Transverse colon (tissue), 4 donors: Measurements from ENCODE around the gene CNTNAP2. TPM values are rescaled to one million over a fixed set of nuclear protein-coding genes. Genes with fewer than 3 reads are reported as not detected.

Experiments used
- DNase-seq: peaks from one replicate; pipeline ENCODE4 v3.0.0-alpha.2; 2019
- H3K27ac ChIP-seq, 4 donors: fragments of 200-600 bp; sonication (generic); 2 replicates each; pipeline ENCODE4 v1.5.1; 2016 to 2018; ENCODE audit warnings: inconsistent platforms in 4 of 4
- H3K27me3 ChIP-seq: fragments of 200-600 bp; sonication (generic); 2 replicates; pipeline ENCODE4 v1.5.1; 2017; ENCODE audit warnings: inconsistent platforms
- H3K36me3 ChIP-seq, 4 donors: fragments of 200-600 bp; sonication (generic); 2 replicates each; pipeline ENCODE4 v1.5.1; 2017 to 2019; ENCODE audit warnings: inconsistent platforms in 4 of 4
- H3K4me1 ChIP-seq, 4 donors: fragments of 200-600 bp; sonication (generic); 2 replicates each; pipeline ENCODE4 v1.5.1; 2017 to 2020; ENCODE audit warnings: inconsistent platforms in 4 of 4
- H3K4me3 ChIP-seq, 4 donors: fragments of 200-600 bp; sonication (generic); 1 replicate in 1 of 4; 2 replicates in 3 of 4; pipeline versions ENCODE4 v1.5.1 to v1.6.1; 2017 to 2019; ENCODE audit warnings: inconsistent platforms in 4 of 4
- H3K9me3 ChIP-seq, 2 donors: fragments of 200-600 bp; sonication (generic); 2 replicates each; pipeline ENCODE4 v1.5.1; 2017 to 2019; ENCODE audit warnings: inconsistent platforms in 2 of 2
- CTCF ChIP-seq, 5 experiments: fragments of 200-600 bp in 3 of 5; fragments of 450-650 bp in 2 of 5; sonication (generic) in 3 of 5; IDR thresholded peaks; 1 replicate in 2 of 5; 2 replicates in 3 of 5; pipeline ENCODE4 v1.5.1; 2016 to 2017; ENCODE audit warnings: antibody characterized with exemption in 5 of 5, inconsistent platforms in 3 of 5, mild to moderate bottlenecking in 2 of 5, moderate library complexity in 1 of 5
- EP300 ChIP-seq: sonication (generic); formaldehyde crosslinking; IDR thresholded peaks from one replicate; pipeline ENCODE4 v1.6.1; 2017; ENCODE audit warnings: antibody characterized with exemption, low read depth
- POLR2A ChIP-seq: fragments of 450-650 bp; IDR thresholded peaks from one replicate; pipeline ENCODE4 v1.6.1; 2016; ENCODE audit warnings: antibody characterized with exemption, mild to moderate bottlenecking, moderate library complexity
- POLR2AphosphoS5 ChIP-seq, 3 donors: sonication (generic); formaldehyde crosslinking; IDR thresholded peaks; one replicate each; pipeline ENCODE4 v1.6.1; 2016; ENCODE audit warnings: antibody characterized with exemption in 3 of 3
- WGBS, 2 donors: methylation state at CpG; one replicate each; pipeline ENCODE4 v1.1.5; 2018; ENCODE audit warnings: low coverage in 1 of 2; 5-methylcytosine and 5-hydroxymethylcytosine counted together
- in situ Hi-C, 4 donors: fragments of 200-750 bp; cut with MboI; loops; one replicate each; pipeline versions ENCODE4 v1.15.0 to v1.15.1; 2017; ENCODE audit warnings: low sequenced_read_pairs in 3 of 4, low pct_ligation_motif_present in 1 of 4, low pct_unique_long_range_greater_than_20kb in 1 of 4
- intact Hi-C: fragments of 100-400 bp; cut with DNase I; formaldehyde crosslinking; loops from one replicate; pipeline ENCODE4 v1.15.1; 2023; ENCODE audit warnings: low total_unique reads
- total RNA-seq, 4 donors: library from RNA; depleted of rRNA; stranded (reverse); fragments of >200 nt; gene quantifications; one replicate each; pipeline ENCODE4 v1.1.0, GENCODE V29; 2016

The CNTNAP2 gene
- total RNA-seq, 4 donors from 2014 or later = 0.60 to 2.9 (median 2.4) TPM

- H3K36me3 ChIP-seq = no peaks in the 10 kb centered on the region
- H3K27me3 ChIP-seq = no peaks in the 10 kb centered on the region
- no peak overlapping the region for H3K27ac ChIP-seq
- peaks cover 0 to 7% (median 0%) of the 10 kb centered on the region in 4 donors for H3K4me1 ChIP-seq
- intact Hi-C loops (no loop called here), in situ Hi-C loops (no loop called here)
- H3K9me3 ChIP-seq = no peaks in the 10 kb centered on the region
- WGBS, 2 donors = 90% methylated on average over 2 of the region's 2 CpGs; no CpG with 5 or more reads in 1 of the 2 donors
- TF ChIP-seq POLR2AphosphoS5 (IDR thresholded peaks at IDR 0.05) (no peak), CTCF (IDR thresholded peaks at IDR 0.05) (no peak), POLR2A (no peak), EP300 (no peak)
- no peak for DNase-seq
- H3K4me3 ChIP-seq = no peak overlapping the region
Observed at GRCh38 chr7:148146346-148146745, 2029.7 kb downstream of the CNTNAP2 start.

- 91 to 92% methylated on average over 2 to 6 of the region's 6 CpGs for WGBS, 2 donors
Observed at GRCh38 chr7:148147438-148147837, 2030.8 kb downstream of the CNTNAP2 start.

GRCh38 chr7:148148456-148148855 is 2031.9 kb downstream of the CNTNAP2 start:
- peak; percentile 40 for DNase-seq
- H3K27me3 ChIP-seq = no peaks in the 10 kb centered on the region
- intact Hi-C loops (no loop called here), in situ Hi-C loops (no loop called here)
- H3K9me3 ChIP-seq = no peaks in the 10 kb centered on the region
- no peak overlapping the region for H3K4me3 ChIP-seq
- no peak for TF ChIP-seq CTCF (IDR thresholded peaks at IDR 0.05)
- TF ChIP-seq POLR2A = no peak
- TF ChIP-seq EP300 = no peak
- TF ChIP-seq POLR2AphosphoS5 (IDR thresholded peaks at IDR 0.05) = no peak
- WGBS, 2 donors = 50 to 57% methylated on average over 2 to 3 of the region's 3 CpGs
- no peak overlapping the region for H3K27ac ChIP-seq
- peaks cover 0 to 12% (median under 1%) of the 10 kb centered on the region in 4 donors for H3K4me1 ChIP-seq
- H3K36me3 ChIP-seq = no peaks in the 10 kb centered on the region

More at GRCh38 chr7:148147438-148147837, 2030.8 kb downstream of the CNTNAP2 start:
- DNase-seq = no peak
- Histone ChIP-seq H3K9me3 (no peaks in the 10 kb centered on the region), H3K36me3 (no peaks in the 10 kb centered on the region), H3K4me3 (no peak overlapping the region), H3K27me3 (no peaks in the 10 kb centered on the region), H3K4me1 (peaks cover 0 to 7% (median 0%) of the 10 kb centered on the region in 4 donors), H3K27ac (no peak overlapping the region)
- no peak for TF ChIP-seq POLR2A
- no peak for TF ChIP-seq EP300
- no peak for TF ChIP-seq POLR2AphosphoS5 (IDR thresholded peaks at IDR 0.05)
- TF ChIP-seq CTCF (IDR thresholded peaks at IDR 0.05) = no peak
- intact Hi-C loops (no loop called here), in situ Hi-C loops (no loop called here)

GRCh38 chr7:148149730-148150129 is 2033.1 kb downstream of the CNTNAP2 start:
- 92% methylated on average over 3 of the region's 3 CpGs; no CpG with 5 or more reads in 1 of the 2 donors for WGBS, 2 donors
- TF ChIP-seq POLR2AphosphoS5 (IDR thresholded peaks at IDR 0.05) = no peak
- no peak for TF ChIP-seq POLR2A
- TF ChIP-seq CTCF (IDR thresholded peaks at IDR 0.05) = no peak
- no peak for TF ChIP-seq EP300
- in situ Hi-C loops = no loop called here

More at GRCh38 chr7:148149730-148150129, 2033.1 kb downstream of the CNTNAP2 start:
- H3K4me1 ChIP-seq = peaks cover 0 to 20% (median 2%) of the 10 kb centered on the region in 4 donors
- no peaks in the 10 kb centered on the region for H3K27me3 ChIP-seq
- H3K9me3 ChIP-seq = no peaks in the 10 kb centered on the region
- DNase-seq = no peak
- no peak overlapping the region for H3K27ac ChIP-seq
- intact Hi-C loops = no loop called here
- no peak overlapping the region for H3K4me3 ChIP-seq
- H3K36me3 ChIP-seq = no peaks in the 10 kb centered on the region
